Renal cortical epithelial cell (primary cell): ENCODE results near the gene IL17B. TPM values are rescaled to one million over a fixed set of nuclear protein-coding genes. Genes with fewer than 3 reads are reported as not detected.

Experiments
- DNase-seq: peaks from one replicate; pipeline ENCODE4 v3.0.0-alpha.2; 2011; ENCODE audit warnings: low read depth
- total RNA-seq: library from RNA; depleted of rRNA; stranded (reverse); fragments of >200 nt; gene quantifications from 2 replicates; pipeline ENCODE4 v1.2.3, GENCODE V29; 2014

IL17B gene, protein sequence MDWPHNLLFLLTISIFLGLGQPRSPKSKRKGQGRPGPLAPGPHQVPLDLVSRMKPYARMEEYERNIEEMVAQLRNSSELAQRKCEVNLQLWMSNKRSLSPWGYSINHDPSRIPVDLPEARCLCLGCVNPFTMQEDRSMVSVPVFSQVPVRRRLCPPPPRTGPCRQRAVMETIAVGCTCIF
- total RNA-seq: not detected in 2 replicates

DNA sequence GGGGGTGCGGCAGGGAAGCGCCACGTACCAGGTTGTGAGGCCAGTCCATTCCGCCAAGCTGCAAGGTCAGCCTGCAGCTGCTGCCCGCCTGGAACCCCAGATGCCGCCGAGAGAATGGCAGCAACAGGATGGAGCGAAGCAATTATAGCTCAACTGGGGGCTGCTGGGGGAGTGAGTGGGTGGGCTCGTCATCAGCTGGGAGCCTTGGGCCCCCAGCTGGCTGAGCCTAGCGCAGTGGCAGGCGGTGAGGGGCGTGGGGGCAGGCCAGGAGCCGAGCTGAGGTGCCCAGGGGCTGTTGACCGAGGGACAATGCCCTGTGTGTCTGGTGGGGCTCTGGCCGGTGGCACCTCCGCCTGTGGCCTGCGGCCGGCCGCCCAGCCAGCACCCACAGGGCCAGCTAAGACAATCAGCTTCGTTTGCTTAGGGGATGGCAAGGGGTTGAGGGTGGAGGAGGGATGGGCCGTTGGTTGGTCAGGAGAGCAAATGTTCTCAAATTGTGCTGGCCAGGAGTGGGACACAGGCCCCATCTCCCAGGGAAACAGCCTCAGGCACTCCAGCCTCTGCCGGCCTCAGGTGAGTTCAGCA lies at the start of gene IL17B:
Gene IL17B, minus strand, starts transcription at position 116 of the 585 bp plus-strand sequence. Its CDS starts 67 bp downstream, at position 49.
- DNase-seq: no peak

DNA sequence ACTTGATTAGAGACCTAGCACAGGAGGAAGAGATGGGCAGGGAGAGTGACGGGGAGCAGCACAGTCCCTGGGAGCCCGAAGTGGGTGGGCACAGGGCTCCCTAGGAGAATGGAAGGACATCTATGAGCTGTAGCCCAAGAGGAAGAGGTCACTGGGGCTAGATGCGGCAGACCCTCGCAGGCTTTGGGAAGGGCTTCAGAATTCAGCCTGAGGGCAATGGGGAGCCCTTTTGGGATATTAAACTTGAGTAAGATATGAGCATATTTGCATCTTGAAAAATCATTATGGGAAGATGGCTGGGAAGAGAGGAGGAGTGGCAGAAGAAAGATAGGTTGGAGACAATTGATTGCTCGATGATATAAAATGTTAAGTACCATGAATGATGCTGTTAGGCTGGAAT lies 48.9 kb upstream of the IL17B start:
- no peak for DNase-seq

DNA sequence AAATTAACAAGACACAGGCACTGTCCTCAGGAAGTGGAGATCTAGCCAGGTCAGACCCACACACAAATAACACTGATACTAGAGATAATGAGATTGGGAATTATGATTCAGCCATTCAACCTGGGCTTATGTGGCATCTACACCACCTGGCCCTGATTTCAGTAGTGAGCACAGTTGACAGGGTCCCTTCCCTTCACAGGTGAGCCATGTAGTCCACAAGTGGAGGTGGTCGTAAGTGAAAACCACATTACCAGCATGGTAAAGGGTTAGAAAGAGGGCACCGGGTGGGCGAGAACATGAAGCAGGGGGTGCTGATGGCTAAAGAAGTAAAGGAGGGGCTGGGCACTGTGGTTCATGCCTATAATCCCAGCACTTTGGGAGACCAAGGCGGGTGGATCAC lies 48.3 kb upstream of the IL17B start:
- DNase-seq: no peak

DNA sequence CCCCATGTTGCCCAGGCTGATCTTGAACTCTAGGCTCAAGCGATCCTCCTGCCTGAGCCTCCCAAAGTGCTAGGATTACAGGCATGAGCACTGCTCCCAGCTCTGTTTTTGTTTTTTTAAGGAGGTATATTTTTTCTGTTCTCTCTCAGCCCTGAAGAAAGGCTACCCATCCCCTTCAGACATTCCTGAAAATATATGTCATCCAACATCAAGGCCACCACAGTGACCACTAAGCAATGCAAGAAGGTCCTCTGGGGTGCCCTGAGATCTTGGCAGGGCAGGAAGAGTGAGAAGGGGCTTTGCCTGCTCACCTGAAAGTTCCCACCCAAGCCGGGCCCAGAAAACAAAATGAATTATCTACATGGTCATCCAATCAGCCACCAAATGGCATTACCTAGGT lies 47.8 kb upstream of the IL17B start:
- DNase-seq: peak; percentile 54

DNA sequence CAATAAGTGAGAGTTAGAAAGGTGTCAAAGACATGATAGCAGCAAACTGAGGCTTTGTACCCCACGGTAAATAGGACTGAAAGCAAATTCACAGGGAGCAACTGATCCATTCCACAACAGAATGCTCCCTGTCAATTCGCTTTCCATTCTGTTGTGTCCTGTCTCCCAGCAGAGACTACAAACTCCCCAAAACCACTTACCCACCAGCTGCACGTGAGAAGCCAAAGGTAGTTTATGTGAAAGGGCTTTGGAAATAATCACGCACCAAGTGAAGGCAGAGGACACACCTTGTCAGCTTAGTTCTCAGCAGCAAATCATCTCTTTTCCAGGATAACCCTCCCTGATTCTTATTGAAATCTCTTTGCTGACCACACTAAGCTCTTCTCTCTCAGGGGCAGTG lies 46.6 kb upstream of the IL17B start:
- DNase-seq: no peak

DNA sequence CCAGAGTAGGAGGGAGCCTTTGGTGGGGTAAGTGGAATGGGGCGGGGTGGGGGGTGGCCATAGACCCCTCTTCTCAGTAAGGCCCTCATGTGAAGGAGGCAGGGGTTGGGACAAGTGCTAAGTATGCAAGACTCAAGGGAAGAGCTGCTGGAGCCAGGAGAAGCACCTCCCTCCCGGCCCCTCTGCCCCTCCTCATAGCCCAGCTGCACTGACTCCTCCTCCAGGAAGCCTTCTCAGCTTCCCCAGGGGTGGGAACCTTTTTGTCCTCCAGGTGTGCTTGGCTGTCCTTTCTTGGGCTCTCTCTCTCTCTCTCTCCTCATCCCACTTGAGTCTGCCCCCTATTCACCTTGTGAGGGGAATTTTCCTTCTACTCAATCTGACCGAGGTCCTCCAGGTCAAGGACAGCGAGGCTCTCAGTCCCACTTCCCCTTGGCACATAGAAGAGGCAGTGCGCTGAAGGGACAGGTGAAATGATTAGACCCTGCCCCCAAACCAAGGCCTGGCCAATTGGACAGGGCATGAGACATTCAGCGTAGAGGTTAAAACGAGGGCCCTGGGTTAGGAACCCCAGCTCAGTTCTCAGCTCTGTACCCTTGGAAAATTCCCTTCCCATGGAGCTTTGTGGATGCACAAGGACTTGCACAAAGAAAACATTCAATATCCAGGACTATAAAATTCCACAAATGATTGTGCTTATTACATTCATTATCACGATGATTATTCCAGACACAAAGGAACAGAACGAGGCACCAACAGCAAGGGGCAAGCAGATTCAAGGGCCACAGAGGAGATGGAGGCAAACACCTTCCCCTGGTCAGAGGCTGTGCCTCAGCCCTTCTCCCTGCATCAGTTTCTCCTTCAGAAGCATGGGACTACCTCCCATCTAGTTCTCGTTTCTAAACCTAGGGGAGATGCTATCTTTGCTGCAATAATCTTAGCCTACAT lies 45.6 kb upstream of the IL17B start:
- DNase-seq: no peak

DNA sequence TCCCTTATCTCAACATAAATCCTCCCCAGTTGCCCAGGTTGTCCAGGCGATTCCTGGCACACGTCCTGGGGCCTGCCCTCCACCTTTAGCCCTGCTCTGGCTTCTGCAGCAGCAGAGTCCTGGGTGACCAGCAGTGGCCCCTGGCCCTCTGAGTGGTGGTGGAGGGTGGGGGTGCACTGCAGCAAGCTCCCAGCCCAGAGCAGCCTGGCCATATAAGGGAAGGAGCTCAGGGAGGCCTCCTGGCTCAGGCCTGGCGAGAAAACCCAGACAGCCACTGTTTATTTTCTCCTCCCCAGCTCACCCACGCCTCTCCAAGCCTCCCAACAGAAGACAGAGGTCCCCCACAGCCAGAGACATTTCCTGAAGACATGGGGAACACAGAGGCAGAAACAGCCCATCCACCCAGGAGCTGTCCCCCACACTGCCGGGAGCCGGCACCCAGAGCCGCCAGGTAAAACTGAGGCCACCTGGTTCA lies 44.7 kb upstream of the IL17B start:
- no peak for DNase-seq

DNA sequence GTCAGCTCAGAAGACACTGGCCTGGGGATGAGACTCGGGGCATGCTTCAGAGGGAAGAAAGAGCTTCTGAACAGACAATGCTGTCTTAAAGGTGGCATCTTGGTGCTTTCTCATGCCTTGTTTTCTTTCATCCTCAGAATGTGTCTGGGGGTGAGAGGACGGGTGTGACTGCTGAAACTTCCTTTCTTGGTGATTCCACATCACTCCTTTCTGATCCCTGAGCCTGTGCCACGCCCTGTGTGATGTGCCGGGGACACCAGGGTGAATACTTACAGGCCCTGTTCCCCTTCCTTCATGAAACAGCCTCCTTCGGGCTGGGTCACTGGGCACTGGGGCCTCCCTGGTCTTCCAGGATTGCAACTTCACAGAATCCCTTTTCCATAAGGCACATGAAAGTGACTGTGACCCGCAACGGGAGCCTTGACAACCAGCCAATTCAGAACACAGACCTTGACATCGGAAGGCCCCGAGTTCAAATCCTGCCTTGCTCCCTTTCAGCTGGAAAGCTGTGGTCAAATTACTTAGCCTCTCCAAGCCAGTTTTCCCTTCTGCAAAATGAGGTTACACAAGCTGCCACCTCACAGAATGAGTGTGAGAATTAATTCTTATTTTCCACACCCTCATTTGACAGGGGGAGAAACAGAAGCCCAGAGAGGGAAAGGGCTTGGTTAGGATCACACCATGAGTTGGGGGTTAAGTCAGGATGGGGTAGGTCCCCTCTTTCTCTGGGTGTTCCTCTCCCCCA lies 44.1 kb upstream of the IL17B start:
- DNase-seq: no peak

DNA sequence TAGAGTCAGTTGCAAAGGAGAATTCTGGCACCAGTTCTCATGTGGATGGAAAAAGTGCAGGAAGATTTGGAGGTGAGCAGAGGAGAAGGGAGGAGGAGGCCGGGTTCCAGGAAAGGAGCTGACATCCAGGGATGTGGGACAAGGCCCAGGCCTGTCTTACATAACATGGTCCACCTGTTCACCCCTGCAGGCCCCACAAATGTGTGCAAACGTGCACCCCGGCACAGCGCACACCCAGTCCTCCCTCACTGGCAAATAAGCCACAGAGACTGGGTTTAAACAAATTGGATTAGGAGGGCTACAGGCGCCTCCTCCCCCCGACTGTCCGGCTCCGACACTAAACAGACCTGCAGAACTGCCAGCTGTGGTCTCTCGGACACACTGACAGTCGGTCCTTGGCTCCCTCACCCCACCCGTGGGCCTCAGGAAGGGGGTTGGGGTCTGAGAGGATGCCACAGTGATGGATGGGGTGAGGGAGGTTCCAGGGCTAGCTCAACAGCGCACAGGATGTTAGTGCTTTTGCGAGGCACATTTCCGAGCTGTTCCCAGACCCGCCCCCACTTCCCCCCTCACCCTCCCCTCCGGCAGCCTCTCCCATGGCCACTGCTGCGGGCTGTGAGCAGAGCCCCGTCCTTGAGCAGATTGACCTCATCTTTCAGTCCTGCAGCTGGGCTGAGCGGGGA lies 43.4 kb upstream of the IL17B start:
- DNase-seq: no peak

DNA sequence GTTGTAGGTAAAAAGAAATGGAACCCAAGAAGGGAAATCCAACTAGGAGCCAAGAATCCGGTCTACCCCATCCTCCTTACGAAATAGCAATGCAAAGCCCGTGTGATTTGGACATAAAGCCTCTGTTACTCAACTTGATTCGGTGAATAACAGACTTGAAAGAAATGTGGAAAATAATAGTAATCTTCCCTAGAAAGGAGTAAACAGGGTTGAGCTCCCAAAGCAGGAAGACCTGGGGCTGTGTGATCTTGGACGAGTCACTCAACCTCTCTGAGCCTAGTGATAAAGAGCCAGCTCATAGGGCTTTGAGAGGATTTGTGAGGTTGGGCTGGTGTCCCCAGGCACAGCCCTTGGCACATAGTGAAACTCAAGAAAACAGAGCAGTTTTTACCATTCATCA lies 42.7 kb upstream of the IL17B start:
- no peak for DNase-seq

DNA sequence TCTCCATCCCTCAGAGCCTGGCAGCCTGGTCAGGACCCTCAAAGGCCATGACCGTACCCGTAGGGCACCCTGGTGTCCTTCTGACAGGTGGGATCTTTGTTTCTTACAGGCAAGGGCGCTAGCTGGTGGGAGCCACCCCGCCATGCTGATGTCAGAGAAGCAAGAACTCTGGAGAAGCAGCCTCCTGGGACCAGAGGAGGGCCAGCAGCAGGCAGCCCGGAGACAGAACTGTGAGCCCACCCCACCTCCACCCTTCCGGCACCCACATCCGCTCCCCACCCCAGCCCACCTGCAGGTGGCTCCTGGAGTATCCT lies 42.2 kb upstream of the IL17B start:
- no peak for DNase-seq

DNA sequence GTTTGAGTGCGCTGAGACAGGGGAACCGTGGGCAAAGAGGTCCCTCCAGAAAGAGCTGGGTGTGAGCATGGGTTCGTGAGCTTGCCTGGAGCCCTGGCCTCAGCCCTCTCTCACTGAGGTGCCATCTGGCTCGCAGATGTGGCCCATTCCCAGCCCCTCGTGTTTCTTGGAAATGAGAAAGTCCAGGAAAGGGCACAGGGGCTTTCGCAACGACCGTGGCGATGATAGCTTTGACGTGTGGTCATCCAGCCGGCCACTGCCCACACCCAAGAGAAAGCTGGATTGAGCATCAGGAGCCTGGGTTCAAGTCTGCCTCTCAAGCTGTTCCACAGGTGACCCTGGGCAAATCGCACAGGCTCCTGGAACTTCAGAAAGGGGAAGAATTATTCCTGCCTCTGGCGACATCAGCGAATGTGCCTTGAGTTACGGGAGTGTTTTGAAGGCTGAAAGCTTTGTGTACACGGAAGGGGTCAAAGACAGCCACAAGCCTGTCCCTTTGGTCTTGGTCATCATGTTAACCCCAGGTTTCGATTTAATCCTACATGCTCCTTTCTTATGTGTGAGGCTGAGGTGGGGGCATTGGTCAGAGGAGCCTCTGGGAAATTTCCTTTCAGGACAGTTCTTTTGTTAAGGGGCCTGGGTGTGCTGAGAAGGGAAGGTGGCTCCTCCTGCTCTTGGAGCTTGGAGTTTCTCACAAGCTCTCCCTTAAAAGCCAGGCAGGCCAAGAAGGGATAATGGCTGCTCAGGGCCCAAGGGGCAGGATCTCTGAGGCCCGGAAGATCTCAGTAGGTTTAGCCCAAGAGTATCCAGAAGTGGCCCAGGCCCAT lies 41.7 kb upstream of the IL17B start:
- no peak for DNase-seq

DNA sequence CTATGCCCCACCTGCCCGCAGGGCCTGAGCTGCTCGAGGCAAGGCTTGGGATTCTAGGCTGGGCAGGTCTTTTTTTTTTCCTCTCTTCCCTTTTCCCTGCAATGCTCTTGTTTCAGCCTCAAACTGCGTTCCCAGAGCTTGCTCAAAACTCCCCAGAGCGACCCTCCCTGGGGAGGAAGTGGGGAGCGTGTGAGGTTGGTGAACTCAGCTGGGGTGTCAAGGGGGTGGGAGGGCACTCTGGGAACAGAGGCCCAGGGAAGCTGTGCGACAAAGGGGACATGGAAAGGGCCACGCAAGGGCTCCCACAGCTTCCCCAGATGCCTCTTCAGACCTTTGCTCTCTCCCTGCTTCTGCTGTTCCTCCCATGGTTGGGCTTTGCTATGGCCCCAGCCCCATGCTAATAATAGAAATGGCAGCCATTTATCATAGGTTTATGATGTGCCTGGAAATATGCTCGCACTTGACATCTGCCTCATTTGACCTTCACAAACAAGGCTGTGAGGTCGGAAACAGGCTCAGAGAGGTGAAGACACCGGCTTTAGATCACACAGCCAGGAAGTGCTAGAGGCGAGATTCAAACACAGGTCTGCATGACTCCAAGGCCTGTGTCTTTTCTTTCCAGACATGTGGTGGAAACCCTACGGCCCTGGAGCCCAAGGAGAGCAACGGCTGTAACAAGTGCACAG lies 40.9 kb upstream of the IL17B start:
- DNase-seq: no peak

DNA sequence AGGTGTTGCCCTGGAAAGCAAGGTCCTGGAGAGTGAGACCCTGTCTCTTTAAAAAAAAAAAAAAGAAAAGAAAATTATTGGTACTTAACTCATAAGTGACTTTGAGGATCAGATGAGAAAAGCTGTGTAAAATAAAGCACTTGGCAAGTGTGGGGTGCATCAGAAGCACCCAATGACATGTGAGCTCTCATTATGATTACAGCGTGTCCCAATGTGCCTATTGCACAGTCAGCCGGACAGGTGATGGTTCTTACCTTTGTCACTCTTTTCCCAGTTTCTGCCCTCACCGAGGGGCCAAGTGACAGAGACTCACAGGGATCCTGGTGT lies 40.4 kb upstream of the IL17B start:
- no peak for DNase-seq

DNA sequence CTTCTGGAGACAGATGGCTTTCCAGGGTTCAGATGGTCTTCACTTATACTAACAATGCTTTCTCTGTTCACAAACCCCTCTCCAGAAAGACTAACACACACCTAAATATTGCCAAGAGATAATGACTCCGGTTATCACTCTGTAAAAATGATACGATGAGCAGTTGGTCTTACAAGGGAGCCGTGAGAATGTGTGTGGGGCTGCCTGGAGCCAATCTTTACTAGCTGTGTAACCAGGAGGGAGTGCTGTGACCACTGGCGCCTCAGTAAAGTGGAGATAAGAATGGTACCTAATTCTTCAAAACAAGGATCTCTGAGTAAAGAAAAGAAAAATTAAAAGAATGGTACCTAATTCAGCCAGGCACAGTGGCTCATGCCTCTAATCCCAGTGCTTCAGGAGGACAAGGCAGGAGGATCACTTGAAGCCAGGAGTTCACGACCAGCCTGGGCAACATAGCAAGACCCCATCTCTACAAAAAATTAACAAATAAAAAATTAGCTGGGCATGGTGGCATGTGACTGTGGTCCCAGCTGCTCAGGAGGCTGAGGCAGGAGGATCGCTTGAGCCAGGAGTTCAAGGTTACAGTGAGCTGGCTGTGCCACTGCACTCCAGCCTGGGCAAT lies 39.9 kb upstream of the IL17B start:
- DNase-seq: no peak

DNA sequence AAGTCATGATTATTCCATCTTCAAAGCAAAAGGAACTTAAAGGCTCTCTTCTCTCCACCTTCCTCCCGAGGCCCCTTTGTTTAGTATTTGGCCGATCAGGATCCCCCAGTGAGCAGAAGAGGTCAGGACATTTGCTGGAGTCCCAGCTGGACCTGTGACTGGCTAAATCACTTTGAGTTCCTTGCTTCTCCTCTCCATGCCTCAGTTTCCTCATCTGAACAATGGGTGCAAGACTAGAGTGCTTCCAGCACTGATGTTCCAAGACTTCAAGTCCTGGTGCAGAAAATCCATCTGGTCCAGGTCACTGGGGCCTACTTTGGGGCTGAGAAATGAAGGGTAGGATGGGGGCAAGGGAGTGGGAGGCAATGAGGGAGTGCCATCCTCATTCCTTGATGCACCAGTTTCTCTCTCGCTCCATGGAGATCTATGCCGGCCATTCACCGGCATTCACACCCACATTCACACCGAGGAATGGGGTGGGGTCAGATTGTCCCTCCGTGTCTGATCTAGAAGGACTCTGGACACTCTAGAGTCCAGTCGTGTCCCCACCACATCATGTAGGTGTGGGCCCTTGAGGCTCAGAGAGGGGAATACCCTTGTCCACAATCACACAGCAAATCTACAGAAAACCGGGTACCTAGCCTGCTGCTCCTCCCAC lies 38.7 kb upstream of the IL17B start:
- DNase-seq: no peak

DNA sequence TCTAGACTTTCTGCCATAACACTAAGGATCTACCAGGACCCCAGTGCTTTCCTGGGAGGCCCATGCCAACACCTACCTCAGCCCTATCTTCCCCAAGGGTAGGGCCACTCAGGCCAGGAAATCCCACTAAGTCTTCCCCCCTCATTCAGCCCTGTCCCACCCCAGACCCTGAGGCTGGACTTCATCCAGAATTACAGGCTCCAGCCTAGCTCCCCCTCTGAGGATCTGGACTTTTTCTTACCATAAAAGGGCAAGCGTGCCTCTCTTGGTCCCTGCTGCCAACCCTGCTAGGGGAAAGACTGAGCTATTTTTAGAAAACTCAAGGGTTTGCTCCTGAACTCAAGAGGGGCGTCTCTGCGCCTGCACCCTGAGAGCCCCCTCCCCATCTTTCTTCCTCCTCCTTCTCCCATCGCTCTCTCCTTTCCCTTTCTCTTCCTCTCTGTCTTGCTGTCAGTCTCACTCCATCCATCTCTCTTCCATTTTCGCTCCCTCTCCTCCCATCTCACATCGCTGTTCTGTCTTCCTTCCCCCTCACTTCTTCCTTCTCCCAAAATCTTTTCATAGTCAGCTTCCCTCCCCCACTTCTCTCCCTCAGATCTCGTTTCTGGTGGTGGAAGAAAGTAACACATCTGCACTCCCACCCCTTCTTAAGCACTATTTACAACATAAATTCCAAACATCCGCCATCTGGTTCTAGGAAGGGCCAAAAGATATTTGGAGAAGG lies 38.1 kb upstream of the IL17B start:
- no peak for DNase-seq

DNA sequence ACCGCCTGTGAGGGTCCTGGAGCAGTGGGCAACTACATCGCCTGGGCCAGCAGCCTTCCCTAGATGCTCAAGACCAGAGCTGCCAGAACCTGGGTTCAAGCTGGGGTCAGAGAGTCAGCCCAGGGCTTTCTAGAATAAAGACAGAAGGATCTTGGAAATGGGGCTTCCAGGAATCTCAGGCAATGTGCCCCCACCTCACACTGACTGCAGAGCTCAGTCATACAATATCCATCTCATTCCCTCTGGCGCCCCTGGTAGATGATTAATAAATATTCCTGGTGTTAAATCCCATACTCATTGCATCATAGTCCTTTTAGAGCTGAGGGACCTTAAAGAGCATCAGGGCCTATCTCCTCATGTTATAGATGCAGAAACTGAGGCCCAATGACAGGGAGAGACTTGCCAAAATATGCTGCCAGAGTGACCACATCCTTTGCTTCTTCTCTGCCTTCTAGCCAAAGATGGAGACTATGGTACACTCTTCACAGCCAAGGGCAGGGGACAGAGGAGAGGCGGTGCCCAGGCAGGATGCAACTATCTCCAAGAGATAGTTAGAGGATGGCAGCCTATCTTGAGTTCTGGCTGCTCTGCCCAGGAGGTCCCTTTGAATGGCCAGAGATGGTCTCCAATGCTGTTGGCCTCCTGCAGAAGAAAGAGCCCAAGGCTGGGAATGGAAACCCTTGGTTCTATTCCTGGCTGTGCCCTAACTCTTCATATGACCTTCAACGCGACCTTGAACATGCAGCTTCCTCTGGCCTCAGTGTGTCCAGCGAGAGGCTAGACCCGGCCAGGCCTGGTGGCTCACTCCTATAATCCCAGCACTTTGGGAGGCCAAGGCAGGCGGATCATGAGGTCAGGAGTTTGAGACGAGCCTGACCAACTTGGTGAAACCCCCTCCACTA lies 36.2 kb upstream of the IL17B start:
- DNase-seq: peak; percentile 76
